Measurements from ENCODE around the gene FAM187B.
"Not testable (repeated sequence)": the region's sequence is repeated elsewhere in the genome, so short reads cannot be mapped to it uniquely, and the experiment has no call there.

Gene FAM187B

DNA sequence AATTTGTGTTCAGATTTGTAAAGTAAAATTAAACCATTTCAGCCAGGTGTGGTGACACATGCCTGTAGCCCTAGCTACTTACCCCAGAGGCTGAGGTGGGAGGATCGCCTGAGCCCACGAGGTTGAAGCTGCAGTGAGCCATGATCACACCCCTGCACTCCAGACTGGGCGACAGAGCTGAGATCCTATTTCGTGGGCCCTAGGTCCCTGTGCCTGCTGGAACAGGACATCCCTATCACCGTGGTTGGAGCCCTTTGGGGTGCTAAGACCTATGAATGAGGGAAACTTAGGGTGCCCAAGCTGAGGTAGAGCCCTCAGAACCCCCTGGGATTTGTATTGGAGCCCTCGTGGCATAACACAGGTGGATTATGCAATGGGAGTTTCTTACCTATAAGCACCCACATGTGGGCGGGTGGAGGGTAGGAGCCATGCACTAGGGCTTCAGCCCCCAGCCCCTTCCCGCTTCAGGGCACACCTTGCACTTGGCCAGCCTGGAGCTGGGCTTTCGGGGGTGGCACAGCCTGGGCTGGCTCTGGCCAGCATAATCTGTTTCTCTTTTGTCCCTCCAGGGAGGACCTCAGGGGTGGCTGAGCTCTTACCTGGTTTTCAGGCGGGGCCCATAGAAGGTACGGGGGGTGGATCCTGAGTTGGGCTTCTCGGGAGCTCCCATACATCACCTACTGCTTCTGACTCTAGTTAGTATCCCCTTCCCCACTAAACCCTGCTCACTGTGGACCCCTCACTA, 33.0 kb upstream of the FAM187B start:
- no peak for DNase-seq

DNA sequence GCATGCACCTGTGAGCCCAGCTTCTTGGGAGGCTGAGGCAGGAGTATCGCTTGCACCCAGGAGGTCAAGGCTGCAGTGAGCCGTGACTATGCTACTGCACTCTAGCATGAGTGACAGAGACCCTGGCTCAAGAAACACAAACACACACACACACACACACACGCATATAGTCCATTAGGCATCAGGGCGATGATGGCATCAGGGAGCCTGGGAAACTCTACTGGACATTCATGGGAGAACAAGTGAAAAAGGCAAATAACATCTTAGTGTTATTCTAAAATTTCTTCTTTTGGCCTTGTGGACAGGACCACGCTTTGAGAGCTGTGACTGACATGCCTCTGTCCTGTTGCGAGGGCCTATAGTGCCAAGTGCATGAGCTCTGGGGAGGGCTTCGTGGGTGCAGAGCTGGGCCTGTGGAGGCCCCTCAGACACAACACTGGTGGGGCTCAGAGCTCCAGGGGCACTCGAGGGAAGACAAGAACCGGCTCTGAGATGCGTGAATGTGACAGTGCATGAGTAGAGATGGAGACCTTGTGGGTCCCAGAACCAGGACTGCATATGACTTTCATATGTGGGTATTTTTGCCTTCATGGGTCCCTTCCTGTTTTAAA, 32.3 kb upstream of the FAM187B start:
- DNase-seq = no peak

DNA sequence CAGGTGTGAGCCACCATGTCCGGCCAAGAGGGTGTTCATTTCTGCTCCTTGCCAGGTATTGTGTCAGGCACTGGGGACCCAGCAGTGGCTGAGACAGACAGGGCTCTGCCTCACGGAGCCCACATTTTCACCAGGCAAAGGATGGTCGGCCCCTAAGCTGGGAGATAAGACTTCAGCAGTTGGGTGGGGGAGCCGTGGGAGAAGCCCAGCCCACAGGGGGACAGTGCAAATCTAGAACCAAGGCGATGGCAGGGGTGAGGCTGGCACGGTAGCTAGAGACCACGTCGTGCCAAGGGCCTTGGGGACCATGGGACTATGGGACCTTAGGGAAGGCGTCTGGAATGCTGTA, 28.5 kb upstream of the FAM187B start:
- DNase-seq = no peak

DNA sequence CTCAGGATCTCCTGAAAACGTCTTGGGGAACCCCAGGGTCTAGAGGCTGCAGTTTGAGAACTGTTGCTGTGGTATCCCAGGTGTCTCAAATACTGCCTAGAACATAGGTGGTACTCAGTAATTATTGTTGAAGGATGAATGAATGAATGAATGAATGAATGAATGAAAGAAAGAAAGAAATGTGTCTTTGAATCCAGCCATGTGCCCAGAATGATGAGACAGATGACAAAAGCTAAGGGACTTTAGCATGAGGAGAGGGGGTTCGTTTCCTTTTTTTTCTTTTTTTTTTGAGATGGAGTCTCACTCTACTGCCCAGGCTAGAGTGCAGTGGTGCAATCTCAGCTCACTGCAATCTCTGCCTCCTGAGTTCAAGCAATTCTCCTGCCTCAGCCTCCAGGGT, 28.0 kb upstream of the FAM187B start:
- no peak for DNase-seq

DNA sequence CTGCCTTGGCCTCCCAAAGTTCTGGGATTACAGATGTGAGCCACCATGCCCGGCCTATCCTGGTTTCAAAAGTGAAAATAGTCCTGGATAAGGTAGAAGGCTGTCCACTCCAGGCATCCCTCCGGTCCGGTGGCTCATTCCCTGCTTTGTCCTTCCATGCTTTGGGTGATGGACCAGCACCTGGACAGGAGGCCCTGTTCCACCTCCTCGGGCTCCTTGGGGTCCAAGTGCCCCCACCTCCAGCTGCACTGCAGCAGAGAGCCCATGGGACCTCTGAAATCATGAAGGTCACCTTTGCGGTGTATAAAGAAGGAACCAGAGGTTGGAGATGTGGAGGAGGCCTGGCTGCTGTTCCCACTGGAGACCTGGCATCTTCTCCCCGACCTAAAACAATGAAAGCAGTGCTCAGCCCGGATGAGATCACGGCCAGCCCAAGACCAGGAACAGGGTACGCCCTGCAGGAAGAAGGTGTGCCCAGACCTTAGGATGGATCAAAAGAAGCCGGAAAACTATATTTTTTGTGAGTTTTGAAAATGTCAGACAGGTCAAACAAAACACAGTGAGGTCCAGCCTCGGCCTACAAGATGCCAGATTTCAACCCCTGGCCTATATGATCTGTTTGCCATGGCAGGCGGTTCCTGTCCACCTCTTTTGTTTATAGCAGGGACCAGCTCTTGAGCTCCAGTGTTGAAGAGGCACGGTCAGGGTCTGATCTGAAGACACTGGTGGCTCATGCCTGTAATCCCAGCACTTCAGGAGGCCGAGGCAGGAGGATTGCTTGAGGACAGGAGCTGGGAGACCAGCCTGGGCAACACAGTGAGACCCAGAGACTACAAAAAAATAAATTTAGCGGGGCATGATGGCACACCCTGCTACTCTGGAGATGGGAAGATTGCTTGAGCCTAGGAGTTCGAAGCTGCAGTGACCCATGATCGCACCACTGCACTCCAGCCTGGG, 26.1 kb upstream of the FAM187B start:
- DNase-seq = no peak

DNA sequence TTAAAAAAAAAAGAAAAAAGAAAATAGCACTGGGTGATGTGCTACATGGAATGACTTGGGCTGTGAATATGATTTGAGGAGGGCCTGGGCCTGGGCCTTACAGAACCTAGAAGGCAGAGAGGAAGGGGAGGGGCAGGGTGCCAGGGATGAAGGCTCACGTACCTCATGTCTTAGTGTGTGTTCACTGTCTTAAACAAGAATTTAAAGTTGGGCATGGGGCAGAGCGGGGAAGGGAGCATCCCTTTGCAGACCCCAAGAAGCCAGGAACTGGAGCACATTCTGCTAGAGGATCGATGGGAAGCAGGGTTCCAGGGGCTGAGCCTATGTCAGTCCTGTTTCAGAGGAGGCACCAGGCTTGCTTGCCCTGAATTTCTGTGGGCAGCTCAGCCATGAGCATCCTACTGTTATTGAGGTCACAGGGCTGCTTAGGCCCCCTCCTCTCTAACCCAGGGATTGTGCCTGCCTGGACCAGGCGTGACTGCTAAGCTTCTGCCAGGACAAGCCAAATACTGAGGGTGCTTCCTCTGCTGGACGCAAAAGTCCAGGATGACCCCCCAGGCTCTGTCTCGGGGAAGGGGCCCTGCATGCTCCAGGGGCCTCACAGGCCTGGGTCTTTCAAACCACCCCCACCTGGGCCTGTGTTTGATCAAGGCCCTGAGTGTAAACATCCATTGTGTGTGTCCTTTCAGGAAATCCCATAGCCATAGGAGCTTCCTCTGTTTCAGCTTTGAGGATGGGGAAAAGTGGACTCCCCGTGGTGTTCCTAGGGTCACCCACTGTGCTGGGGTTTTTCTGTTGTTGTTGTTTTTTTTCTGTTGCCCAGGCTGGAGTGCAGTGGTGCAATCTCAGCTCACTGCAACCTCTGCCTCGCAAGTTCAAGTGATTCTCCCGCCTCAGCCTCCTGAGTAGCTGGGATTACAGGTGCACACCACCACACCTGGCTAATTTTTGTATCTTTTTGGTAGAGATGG, 25.1 kb upstream of the FAM187B start:
- DNase-seq = no peak

DNA sequence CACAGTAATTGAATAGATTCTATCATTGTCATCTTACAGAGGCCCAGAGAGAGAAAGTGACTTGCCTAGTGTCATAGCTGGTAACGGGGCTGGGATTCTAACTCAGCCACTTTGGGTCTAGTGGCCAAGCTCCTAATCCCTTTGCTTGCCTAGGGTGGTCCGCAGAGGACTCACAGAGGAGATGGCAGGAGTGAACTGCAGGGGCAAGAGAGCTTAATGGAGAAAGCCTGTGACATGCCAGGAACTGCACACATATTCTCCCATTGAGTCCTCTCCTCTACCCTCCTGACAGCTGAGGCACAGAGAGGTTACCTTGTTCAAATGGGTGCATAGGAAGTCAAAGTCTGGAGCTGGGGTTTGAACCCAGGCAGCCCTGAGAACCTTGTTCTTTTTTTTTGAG, 22.9 kb upstream of the FAM187B start:
- no peak for DNase-seq

DNA sequence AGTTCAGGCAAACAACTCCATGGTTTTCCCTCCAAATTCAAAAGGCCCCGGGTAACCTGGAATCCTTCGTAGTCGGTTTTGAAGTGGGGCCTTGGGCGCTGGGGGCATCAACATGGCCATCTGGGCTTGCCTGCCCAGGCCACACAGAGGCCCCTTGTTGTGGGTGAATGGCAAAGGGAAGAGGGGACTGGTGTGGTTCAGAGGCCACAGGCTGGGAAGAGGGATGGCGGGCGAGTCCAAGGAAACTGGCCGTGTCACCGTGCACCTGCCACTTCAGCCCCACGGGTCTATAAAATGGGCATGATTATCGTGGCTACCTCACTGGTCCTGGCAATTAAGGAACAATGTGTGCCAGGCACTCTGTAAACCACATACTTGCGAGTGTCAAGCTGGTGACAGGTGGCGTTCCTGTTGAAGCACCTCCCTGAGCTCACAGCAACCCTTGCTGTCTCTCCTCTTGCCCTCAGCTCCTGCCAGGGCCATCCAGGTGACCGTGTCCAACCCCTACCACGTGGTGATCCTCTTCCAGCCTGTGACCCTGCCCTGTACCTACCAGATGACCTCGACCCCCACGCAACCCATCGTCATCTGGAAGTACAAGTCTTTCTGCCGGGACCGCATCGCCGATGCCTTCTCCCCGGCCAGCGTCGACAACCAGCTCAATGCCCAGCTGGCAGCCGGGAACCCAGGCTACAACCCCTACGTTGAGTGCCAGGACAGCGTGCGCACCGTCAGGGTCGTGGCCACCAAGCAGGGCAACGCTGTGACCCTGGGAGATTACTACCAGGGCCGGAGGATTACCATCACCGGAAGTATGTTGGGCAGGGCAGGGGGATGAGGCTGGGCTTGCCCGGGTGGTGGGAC, 21.5 kb upstream of the FAM187B start:
- no peak for DNase-seq

DNA sequence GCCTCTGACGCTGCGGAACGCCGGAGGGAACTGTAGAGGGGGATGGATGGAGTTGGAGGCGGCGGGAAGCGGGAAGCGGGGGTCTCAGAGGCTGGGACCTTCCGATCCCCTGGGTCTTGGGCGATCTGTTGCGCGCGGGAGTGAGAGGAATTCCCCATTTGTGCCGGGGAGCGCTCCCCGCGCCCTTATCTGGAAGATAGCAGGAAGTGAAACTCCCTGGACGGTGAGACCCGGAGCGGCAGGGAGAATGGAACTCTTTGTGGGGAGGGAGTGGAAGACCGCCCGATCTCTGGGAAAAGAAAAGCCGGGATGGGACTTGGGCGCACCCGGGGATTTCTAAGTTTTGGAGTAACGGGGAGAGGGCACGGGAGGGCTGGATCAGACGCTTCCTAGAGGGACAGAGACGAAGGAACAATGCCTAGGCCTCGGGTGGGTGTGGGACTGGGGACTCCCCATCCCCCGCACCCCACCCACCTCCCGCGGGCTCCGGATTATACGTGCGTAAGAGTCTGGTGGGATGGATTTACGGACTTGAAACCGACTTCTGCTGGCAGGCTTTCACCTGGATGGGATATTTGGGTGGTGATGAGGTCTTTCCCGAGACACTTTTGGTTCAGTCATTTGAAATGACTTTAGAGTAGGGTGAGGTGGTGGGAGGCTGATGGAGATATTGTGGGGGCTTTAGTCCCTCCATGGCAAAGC, 20.8 kb upstream of the FAM187B start:
- DNase-seq = no peak

DNA sequence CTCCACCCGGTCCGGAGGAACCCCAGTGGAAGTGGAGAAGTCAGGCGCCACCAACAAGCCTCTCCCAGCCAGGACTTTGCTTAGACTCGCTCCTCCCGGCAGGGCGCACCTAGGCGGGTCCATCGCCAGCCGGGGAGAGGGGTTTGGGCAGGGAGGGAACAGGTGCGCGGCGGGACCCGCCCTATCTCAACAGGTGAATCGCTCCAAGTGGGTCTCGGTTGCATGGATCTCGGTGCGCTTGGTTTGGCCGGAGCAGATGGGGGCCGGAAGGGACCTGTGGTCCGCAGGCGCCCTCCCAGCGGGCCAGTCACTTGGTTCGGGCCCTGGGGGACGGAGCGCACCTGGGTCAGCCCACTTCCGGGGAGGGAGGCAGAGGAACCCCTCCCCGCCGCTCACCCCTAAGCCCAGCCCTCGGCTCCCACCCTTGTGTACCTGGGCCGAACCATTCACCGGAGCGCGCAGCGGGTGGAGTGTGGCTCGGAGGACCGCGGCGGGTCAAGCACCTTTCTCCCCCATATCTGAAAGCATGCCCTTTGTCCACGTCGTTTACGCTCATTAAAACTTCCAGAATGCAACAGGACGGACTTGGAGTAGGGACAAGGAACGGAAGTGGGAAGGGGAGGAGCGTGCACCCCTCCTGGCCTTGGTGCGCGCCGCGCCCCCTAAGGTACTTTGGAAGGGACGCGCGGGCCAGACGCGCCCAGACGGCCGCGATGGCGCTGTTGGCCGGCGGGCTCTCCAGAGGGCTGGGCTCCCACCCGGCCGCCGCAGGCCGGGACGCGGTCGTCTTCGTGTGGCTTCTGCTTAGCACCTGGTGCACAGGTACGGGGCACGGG, 20.0 kb upstream of the FAM187B start, which contains the start of gene LSR:
LSR (plus strand) TSS at position 693 of the 836 bp plus-strand sequence; CDS start at position 714, 21 bp downstream.
- peak; percentile 77 for DNase-seq

DNA sequence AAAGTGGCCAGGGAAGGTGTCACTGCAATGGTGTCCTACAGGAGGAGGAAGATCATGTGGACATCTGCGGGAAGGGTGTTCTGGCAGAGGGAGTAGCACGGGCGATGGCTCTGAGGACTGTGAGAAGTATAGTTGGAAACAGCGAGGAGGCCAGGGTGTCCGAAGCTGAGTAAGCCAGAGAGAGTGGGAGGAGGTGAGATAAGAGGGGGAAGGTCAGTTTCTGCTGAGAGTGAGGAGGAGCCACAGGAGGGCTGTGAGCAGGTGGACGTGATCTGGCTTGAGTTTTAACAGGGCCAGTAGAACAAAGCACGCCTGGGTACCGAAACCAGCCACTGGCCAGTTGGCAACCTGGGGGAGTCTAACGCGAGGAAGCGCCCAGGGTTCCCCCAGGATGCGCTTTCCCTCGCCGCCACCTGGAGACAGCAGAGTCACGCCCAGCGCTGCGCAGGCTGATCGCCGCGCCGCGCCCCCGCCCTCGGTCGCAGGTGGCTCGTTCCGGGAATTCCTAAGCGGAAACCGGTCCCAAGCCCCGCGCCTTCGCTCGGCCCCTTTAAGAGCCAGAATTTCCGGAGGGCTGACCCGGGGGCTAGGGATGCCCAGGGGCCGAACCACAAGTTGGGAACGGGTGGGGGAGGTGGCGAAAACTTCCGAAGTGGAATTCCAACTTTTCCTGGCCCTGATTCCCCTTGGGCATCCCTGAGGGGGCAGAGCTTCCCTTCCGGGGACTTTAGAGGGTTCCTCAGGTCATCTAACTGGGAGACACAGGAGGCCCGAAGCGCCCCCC, 19.2 kb upstream of the FAM187B start:
- peak; percentile 52 for DNase-seq

DNA sequence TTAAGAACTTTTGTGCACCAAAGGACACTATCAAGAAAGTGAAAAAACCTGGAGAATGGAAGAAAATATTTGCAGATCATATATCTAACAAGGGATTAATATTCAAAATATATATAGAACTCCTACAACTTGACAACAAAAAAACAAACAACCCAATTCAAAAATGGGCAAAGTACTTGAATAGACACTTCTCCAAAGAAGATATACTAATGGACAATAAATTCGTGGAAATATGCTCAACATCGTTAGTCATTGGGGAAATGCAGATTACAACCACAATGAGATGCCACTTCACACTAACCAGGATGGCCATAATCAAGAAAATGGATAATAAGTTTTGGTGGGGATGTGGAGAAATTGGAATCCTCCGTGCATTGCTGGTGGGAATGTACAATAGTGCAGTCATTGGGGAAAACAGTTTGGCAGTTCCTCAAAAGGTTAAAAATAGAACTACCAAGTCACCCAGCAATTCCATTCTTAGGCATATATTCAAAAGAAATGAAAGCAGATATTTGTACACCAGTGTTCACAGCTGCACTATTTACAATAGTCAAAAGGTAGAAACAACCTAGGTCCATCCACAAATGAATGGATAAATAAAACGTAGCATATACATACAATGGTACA, 18.0 kb upstream of the FAM187B start:
- DNase-seq = no peak

DNA sequence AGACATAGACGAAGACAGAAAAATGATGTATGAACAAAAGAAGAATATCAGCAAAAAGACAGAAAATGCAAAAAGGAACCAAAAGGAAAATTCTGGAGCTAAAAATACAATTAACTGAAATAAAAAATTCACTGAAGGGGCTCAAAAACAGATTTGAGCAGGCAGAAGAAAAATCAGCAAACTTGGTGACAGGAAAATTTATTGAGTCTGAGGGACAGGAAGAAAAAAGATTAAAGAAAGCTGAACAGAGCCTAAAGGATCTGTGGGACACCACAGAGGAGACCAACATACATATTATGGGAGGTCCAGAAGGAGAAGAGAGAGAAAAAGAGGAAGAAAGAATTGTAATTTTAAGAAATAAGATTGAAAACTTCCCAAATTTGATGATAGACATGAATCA, 12.9 kb upstream of the FAM187B start:
- DNase-seq = no peak

DNA sequence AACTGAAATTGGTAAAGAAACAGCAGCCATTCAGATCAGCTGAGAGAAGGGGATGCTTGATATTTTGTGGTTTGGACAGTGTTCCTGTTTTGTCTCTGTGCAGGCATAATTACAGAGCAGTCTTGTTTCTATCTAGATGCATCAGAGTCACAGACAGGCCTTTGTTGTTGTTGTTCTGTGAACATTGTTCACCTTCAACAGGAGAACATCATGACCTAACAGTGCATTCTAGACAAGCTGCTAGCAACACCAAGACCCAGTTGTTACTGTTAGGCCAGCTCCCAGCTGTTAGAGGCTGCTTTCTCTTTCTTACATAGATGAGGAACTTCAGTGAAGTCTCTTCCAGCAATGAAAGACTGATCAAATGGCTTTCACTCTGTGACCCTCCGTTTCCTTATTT, 11.8 kb upstream of the FAM187B start:
- DNase-seq = no peak

DNA sequence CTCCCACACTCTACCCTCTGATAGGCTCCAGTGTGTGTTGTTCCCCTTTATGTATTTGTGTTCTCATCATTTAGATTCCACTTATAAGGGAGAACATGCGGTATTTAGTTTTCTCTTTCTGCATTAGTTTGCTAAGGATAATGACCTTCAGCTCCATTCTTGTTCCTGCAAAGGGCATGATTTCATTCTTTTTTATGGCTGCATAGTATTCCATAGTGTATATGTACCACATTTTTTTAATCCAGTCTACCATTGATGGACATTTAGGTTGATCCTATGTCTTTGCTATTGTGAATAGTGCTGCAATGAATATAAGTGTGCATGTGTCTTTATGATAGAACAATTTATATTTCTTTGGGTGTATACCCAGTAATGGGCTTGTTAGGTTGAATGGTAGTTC, 11.1 kb upstream of the FAM187B start:
- DNase-seq = not testable (repeated sequence)

DNA sequence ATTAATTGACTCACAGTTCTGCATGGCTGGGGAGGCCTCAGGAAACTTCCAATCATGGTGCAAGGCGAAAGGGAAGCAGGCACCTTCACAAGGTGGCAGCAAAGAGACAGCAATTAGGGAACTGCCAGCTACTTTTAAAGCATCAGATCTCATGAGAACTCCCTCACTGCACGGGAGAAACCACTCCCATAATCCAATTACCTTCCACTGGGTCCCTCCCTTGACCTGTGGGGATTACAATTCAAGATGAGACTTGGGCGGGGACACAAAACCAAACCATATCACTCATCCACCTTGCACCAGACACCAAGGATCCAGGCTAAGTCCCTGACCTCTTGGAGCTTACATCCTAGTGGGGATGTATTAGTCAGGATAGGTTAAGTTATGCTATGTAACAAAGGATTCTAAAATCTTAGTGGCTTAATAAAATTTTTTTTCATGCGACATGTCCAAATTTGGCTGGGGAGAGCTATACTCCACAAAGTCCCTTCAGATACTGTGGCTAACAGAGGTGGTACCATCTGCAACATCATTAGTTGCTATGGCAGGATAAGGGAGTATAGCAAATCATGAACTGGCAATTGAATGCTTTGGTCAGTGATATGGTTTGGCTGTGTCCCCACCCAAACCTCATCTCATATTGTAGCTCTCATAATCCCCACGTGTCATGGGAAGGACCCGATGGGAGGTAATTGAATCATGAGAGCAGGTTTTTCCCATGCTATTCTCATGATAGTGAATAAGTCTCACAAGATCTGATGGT, 8.3 kb upstream of the FAM187B start:
- no peak for DNase-seq

DNA sequence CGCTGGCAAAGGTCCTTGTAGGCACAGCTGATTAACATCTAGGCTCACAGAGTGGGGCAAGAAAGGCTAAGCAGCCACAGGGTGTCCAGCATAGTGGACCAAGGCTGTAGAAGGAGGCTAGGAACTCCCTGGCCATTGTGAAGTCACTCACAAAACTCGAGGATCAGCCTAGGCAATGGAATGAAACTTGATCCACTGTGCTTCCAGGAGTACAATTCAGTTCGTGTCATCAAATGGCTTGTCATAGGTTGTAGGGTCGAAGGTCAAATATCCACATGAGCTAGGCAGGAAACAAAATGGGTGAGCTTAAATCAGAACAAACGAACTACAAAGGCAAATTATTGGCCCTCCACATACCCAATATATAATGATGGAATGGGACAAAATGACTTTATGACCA, 4.4 kb upstream of the FAM187B start:
- DNase-seq = no peak
